GM11168 (cell line): ENCODE measurements around the gene MSLN.

Experiments used
- in situ Hi-C: fragments of 300-500 bp; cut with MboI; formaldehyde crosslinking; loops from one replicate; pipeline ENCODE4 v1.12.0; 2022; ENCODE audit warnings: low sequenced_read_pairs; ENCODE audit not compliant: unreplicated experiment

The MSLN gene

DNA sequence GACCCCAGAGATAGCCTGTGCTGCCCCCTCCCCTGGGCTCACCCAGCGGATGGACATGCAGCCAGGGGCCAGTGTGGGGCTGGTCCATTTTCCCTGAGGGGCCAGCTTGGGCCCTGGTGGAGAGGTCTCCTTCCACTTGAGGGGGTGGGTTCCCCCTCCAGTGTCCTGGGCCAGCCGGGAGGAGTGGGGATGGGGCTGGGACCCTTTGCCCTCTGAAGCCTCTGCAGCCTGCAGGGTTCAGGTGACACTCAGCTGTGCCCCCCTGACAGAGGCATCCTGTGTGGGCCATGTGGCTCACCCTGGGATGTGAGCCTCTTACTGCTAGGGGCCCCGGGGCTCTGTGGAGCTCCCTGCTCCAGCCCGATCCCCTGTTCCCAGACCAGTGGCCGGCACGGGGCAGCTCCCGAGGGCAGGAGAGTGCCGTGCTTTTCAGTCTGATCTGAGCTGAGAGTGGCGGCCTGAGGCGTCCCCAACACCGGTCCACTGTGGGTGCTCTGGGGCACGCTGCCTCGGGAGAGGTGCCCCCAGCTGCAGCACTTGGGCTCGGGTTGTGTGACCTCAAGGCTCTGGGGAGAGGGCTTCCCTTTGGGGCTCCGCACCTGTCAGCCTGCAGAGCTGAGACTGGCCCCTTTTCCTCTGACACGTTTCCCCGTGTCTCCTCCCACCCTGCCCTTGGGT lies 40.4 kb downstream of the MSLN start:
- in situ Hi-C loops: no loop called here

- in situ Hi-C loops: no loop called here
Observed at GRCh38 chr16:801584-802363, 41.2 kb downstream of the MSLN start.

- in situ Hi-C loops: no loop called here
Observed at GRCh38 chr16:802461-802860, 41.9 kb downstream of the MSLN start.

GRCh38 chr16:802914-803753 lies 42.6 kb downstream of the MSLN start:
- in situ Hi-C loops: no loop called here

GRCh38 chr16:803754-804080 lies 43.2 kb downstream of the MSLN start:
- in situ Hi-C loops: no loop called here

- in situ Hi-C loops: no loop called here
Observed at GRCh38 chr16:804193-805048, 43.9 kb downstream of the MSLN start.

GRCh38 chr16:805474-805873 lies 44.9 kb downstream of the MSLN start:
- in situ Hi-C loops: no loop called here

GRCh38 chr16:807347-808084 lies 47.0 kb downstream of the MSLN start:
- in situ Hi-C loops: no loop called here

DNA sequence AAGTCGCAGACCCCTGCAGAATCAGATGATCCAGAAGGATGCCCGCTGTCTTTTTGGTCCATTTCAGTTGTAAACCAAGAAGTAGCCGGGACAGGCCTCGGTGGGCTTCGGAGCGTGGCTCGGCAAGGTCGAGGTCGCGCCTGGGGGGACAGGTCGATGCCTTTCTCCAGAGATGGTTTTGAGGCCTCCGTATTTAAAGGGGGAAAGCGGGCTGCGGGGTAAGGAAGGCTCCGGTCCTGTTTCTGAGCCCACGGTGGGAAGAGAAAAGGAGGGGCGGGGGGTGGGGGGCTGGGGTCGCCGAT lies 47.5 kb downstream of the MSLN start:
- in situ Hi-C loops: no loop called here

GRCh38 chr16:813204-813915 lies 52.8 kb downstream of the MSLN start:
- in situ Hi-C loops: no loop called here

- in situ Hi-C loops: no loop called here
Observed at GRCh38 chr16:813916-814412, 53.4 kb downstream of the MSLN start.

GRCh38 chr16:814974-815373 lies 54.4 kb downstream of the MSLN start:
- in situ Hi-C loops: no loop called here

GRCh38 chr16:815861-816260 lies 55.3 kb downstream of the MSLN start:
- in situ Hi-C loops: no loop called here

GRCh38 chr16:817001-817906 lies 56.7 kb downstream of the MSLN start:
- in situ Hi-C loops: no loop called here

GRCh38 chr16:818132-818531 lies 57.6 kb downstream of the MSLN start:
- in situ Hi-C loops: no loop called here
